OCI-M1 (cell line): ENCODE data around the gene PARL.

ENCODE experiments used
- DNase-seq: peaks from one replicate; lab custom pipeline; 2025; lab: John Stamatoyannopoulos, UW

The PARL gene

DNA sequence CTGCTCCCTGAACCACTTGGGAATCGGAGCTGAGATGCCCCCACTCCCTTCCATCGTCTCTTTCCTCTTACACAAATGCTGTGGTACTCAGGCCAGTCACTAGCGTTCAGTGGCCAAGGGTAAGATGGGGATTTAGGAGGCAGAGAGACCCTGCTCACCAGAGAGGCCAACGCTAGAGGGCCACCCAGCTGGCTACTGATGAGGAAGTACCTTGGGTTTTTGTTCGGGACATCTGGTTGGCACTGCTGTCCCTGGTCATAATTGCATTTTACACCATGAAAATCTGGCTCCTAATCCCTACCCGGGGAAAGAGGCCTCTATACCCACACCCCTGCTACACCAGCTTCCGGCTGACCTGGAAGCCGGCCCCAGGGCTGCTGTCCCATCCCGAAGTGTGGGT, 67.0 kb downstream of the PARL start:
- DNase-seq: no peak

DNA sequence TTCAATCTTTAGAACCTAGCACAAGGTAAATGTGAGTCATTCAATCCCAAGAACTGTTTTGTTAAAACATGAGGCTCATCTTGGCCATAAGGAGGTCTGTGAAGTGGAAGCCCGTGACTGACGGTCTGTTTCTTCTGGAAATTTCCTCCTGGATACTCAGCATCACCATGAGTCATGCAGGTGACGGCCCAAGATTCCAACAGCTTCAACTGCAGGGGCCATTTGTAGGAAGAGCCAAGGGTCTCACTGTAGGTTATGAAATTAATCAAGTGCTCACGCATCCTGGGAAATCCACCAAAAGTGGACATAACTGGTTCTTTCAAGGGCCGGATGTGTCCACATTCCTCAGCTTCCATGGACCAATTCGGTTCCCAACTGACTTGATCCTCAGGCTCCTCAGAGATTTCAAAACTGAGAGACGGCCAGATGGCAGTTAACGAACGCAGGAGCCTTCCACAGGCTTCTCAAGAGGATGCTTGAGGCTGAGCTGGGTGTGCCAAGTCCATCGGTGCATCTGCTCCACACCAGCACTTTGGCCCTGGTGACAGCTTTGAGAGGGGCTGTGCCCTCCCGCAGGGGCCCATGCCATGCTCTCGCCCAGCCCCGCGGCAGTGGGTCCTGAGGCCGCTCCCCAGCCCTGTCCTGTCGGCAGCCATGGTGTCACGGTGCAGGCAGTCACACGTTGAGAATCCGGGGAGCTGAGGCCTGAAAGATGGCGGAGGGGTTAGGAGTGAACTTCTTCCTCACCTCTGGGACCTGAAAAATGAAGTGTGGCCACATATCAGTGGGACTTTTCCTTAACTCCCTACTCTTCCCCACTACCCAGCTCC, 67.8 kb downstream of the PARL start:
- DNase-seq: no peak

DNA sequence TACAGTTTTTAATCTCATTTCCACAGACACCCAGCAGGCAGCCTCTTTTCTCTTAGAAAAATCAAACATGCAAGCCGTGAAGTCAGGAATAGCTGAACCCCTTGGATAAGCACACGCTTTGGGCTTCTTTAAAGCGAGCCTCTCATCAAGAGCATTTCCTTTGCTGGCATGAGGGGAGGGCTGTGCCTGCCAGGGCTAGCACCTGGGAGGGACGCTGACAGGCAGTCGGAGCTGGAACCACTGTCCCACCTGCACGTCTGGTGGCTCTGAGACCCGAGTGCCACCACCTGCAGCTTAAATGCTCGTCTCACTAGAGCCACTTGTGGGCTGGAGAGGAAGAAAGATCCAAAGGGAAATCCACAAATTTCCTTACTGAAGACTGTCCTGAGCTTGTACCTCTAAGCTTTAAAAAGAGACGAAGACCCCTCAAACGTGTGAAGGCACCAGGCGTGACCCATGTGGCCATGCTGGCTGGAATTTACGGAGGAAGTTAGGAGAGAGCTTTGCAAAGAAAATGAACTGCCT, 68.7 kb downstream of the PARL start:
- no peak for DNase-seq

DNA sequence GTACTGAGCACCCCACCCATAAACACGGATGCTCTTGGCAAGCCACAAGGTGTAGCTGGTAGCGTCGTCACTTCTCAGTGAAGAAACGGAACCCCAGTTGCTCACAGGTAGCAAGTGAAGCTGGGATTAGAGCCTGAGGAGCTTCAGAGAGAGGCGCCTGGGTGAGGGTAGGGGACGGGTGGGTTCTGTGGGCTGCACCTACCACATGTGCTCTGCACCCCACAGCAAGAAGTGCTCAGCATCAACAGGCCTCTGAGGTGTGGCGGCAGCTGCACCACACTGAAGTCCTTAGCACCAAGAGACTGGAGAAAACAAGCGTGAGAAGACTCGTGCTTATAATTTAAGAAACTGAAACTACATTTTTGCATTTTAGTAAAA, 69.1 kb downstream of the PARL start:
- DNase-seq: no peak

DNA sequence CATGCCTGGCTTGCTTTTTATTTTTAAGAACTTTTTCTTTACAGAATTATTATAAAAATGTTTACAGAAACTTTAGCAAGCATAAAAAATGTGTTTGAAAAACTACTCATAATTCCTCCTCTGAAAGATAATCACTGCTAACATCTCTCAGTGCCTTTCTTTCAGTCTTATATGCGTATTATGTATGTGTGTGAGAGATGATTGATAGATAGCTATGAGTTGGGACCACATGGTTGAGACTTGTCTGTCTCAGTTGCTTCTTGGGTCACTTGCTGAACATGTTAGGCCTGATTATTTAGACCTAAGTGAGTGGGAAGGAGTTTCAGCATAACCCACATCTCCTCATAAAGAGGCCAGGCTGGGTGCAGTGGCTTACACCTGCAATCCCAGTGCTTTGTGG, 70.4 kb downstream of the PARL start:
- DNase-seq: no peak

DNA sequence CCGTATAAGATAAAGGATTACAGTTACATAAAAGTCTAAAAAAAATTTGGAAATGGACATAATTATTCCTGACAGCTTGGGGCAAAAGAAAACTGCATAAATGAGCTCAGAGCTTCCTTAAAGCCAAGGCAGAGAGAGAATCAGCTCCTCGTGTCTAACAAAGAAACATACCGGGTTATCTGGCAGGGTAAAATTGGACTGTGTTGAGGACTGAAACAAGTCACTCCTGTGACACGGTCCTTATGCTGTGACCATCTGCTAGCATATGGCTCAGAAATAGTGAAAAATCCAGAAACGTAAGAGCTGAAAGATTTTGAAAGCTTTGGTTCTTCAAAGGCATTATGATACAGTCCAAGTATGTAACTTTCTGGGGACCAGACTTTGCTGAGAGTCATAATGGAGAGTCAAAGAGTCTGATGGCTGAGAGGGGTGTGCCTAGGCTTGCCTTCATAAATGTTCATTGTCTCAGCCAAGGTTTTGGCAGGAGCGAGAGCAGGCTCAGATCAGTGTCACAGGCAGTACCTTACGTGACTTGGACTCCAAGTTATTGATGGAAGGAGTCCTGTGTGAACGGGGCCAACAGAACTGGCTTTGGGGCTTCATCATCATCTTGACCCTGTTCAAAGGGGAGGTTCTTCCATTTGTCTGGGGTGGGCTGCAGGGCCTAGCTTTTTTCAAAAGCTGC, 71.8 kb downstream of the PARL start:
- DNase-seq: no peak

DNA sequence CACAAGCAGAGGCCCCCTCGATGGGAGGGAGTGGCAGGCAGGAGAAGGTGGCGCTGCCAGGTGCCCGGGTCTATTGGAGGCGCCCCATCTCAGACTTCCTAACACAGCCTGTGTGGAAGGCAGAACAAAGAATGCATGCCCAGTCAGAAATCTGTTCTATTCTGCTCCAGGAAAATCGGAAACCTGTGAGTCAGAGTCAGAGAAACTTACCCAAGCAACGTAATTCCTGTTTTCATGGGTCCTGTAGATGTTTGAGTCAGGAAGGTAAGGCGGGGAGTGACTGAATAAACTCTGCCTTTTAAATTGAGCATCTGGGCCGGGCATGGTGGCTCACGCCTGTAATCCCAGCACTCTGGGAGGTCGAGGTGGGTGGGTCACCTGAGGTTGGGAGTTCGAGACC, 73.0 kb downstream of the PARL start:
- DNase-seq: no peak

DNA sequence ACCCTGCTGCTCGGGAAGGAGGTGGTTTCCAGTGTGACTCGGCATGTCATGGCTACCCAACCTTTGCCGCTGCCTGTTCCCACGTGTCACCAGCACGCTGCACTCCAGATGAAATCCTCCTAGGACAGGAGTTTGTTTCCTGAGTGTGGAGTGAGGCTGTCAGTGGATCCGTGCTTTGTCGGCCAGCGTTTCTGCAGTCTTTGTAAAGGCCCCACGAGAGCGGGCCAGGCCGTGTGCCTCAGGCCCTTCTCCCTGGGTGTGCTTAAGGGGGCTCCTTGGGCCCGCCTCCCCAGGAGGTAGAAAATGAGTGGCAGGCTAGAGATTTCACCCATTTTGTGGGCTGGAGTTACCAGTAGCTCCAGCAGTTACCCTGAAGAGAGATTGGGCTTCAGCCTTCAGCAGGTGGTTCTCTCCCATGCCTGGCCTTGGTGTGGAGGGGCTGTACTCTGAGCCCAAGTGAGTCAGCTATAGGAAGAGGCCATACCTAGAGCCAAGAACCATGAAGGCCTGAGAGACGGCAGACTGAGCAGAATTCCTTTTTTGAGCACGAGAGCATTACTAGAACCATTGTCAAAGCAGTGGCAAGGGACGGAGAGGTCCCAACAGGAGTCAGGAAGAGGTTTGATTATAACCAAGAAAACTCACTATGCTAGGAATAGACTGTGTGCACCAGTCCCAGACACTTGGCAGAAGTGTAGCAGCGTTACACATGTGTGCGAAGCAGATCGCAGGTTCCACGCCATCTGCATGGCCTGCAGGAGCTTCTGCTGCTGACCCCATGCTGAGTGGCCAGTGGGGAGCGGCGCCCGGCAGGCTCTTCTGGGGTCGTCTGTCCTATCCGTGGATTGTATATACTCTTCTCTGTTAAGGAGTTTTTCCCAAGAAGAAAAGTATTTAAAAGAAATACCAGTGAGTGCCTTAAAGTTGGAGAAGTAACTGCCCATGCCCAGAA, 73.8 kb downstream of the PARL start:
- DNase-seq: no peak

DNA sequence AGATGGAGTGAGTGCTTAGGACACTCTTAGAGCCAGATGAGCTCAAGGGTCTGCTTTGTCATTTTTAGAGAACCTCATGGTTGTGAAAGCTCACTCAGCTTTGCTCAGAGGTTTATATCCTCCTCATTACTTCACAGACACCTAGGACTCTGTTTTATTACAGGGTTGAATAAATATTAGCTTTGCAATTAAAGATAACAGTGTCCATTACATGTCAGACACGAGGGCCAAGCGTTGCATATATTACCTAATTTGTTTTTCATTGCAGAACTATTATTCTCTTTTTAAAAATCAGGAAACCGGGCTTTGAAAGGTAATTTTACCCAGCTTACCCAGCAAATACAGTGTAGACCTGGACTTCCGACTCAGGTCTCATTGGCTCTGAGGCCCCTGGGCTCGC, 75.4 kb downstream of the PARL start:
- DNase-seq: no peak

DNA sequence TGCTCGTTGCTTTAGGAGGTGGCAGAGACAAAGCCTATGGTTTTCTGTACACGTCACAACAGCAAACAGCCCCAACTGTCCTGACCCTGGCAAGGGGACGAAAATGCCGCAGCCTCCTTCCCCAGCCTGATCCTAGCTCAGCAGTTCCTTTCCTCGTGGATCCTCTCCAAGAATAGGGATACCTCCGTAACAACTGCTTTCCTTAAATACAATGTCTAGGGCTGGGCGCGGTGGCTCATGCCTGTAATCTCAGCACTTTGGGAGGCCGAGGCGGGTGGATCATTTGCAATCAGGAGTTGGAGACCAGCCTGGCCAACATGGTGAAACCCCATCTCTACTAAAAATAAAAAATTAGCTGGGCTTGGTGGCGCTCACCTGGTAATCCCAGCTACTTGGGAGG, 76.3 kb downstream of the PARL start:
- DNase-seq: no peak

DNA sequence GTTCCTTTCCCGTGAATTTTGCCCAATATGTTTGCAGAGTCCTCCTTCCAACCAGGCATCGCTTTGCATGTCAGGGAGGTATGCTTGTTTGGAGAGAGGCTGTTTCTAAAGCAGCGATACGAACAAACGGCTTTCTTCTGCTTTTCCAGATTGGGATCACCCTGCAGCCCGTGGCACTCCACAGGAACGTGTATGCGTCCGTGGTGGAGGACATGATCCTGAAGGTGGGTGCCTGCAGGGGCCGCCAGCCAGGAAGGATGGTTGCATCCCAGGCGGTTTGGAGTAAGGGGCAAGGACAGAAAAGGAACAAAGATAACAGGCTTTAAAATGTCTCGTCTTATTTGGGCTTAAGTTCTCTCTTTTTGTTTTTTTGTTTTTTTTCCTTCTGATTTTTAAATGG, 76.8 kb downstream of the PARL start:
- no peak for DNase-seq

DNA sequence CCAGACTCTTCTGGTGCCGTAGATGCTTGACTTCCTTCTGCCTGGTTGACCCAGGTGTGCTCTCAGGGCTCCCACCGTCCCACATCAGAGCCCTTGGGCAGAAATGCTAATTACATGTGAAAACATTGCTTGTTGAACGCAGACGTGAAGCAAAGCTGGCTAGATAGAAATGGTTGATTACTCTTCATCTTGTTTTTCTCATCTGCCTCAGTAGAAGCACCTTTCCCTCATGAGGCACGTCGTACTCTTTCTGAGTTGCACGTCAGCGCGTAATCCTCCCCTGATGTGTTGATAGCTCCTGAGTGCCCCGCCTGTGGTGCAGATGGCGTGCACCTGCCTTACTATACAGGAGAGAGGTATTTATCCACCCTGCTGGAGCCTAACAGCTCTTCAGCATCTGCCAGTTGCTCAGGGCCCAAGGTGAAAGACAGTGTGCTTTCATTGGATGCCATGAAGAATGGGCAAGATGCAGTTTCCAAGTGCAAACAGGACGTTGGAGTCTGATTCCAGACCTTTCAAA, 77.4 kb downstream of the PARL start:
- DNase-seq: no peak

DNA sequence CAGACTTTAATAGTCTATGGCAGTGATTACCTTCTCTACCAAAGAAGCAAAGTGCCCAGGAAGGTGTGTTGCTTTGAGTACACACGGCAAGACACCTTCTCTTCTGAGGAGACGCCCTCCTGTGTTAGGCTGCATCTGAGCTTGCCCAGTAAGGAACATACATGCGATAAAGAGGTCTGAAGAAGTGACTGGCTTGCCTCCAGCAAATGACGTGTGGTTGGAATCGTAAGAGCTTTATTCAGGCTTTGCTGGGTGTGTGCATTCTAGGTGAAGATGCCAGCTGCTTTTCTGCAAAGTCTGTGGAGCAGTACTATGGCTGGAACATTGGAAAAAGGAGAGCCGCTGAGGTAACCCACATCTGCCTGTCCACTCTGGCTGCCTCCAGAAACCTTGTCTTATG, 81.7 kb downstream of the PARL start:
- DNase-seq: no peak

DNA sequence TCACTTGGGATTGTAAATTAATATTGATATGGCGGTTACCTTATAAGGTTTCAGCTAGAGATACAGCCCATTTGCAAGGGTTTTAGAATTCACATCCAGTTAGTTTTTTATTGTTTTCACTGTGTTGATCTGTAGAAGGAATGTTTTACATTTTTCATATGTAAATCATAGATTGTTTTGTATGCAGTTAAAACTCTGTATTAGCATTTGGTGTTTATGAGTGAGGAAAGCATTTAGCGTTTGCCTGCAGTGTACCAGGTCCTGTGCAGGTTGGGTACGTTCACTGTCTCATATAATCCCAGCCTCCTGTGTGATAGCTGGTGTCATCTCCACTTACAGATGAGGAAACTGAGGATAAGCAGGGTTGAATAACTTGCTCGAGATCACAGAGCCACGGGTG, 83.1 kb downstream of the PARL start:
- no peak for DNase-seq

DNA sequence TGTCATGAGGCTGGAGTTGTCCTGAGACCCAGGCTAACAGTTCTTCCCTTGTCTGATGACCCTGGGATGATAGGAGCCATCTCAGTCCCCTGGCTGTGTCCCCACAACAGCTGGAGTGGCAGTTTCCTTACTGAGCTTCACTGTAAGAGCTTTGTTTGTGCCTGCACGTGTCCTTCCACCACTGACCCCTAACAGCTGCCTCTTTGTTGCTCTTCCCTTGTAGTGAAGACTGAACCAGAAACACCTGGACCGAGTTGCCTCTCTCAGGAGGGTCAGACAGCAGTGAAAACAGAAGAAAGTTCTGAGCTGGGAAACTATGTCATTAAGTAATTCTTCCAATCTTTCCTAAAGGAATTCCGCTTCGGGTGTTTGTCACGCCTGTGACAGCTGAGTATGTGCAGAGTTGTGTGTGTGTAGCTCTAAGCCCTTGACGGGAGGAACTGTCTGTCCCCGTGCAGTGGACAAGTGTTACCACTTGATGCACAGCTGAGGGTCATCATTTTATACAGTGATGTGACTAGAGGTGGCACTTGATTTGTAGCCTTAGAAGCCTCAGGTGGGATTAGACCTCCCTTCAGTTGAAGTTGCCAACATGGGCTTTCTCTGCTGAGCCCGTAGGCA, 84.3 kb downstream of the PARL start:
- no peak for DNase-seq

DNA sequence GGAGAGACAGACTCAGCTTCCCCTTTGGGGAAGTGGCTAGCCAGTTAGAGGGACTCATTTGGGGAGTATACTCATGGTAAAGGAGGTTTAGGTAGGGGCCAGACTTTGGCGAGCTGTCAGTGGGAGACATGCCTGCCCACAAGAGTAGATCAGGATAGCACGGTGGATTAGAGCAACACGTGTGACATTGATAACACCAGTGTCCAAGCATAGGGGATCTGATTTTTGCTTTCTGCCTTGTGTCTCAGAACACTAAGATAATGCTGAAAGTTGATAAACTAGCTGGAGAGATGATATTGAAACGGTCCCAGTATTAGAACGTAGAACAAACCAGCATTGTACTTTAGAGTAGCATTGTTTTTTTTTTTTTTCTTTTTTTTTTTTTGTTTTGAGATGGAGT, 85.2 kb downstream of the PARL start:
- DNase-seq: peak; percentile 6

DNA sequence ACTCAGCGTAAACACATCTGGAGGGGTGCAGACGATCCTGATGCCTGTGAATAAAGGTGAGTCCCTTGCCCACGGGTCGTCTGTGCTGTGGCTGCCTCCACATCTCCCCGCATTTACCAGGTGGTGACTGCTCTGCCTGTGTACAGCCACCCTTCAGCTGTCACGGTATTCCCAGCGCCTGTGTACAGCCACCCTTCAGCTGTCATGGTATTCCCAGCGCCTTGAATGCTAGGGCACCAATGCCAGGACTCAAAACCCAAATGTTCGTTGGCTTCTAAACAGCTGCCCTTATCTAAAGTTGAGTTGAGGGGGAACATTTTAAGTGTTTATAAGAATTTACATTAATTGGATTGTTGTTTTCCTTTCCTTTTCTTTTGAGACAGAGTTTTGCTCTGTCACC, 86.7 kb downstream of the PARL start:
- no peak for DNase-seq

DNA sequence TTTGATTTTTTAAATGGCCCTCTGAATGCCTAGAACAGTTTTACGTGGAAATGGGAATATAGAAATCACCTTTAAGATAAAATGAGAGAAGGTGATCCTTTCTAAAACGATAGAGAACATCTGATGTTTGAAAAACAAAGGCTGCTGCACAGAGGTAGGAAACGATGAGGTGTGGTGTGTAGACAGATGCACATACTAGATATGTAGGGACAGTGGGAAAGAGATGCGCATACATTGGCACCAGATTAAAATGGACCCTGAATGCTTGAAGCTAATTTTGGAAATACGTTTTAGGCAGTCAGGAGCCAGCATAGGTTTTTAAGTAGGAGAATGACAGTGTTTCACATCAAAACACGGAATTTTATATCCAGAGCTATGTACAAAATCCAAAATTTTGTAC, 88.3 kb downstream of the PARL start:
- no peak for DNase-seq

DNA sequence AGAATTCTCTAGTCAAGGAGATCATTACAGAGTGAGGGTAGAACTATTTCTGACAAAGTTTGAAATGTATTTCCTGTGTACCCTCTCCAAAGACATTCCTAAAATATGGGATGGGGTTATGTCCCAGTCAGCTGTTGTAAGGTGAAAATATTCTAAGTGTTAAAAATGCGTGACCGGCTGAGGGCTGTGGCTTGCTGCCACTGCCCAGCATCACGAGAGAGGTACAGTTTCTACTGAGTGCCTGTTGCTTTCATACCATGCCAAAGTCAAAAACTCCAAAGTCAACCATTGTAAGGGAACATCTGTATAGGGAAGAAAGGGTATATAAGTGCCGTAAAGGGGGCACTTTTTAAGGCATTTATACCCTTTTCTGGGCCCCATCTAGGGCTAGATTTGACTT, 90.2 kb downstream of the PARL start:
- DNase-seq: no peak

DNA sequence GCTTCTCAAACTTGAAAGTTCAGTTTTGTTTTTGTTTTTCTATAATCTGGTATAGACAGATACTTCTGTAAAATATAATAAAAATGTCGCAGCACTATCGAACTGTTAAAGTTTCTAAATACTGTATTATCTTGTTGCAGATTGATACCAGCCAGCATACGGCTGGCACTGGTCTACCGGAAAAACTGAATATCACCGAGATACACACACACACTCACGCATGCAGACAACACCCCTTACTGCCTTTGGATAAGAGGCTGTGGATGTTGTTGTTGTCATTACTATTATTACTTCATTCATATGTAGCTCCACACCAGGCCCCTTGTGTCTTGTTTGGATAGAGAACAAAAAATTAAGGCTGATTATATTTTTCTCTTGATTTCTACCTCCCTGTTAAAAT, 91.7 kb downstream of the PARL start:
- no peak for DNase-seq

DNA sequence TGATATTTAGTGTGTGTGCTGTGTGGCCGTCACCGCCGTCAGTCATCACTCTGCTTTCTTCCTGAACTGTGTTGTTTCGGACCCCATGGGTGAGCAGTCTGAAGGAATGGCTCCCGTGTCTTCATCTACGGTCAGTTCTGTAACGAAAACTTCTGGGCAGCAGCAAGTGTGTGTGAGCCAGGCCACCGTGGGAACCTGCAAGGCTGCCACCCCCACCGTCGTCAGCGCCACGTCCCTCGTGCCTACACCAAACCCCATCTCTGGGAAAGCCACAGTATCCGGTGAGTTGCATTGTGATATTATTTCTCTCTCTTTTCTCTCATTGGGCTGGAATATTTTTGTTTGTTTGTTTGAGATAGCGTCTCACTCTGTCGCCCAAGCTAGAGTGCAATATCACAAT, 94.0 kb downstream of the PARL start:
- no peak for DNase-seq

DNA sequence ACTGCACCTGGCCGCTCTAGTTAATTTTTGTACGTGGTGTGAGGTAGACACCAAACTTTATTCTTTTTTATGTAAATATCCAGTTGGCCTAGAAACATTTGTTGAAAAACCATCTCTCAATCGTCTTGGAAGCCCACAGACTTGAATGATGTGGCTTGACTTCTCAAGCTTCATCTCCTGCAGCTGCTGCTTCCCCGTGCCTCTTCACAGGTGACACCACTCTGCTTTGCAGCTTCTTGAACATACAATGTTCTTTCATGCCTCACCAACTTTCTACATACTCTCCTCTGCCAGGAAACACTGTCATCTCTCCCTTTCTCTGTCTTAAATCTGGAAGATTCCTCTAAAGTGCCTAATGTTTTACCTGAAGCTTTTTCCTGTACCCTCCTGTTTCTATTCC, 94.9 kb downstream of the PARL start:
- no peak for DNase-seq
